HepG2 (cell line): Measurements from ENCODE around the gene PPP2R5E. TPM values are rescaled to one million over a fixed set of nuclear protein-coding genes. Genes with fewer than 3 reads are reported as not detected.

Experiments used
- ATAC-seq: fragments of 200-7000 bp; cut with Tn5 transposase; 3 replicates; pipeline ENCODE4 v1.9.1; 2020; ENCODE audit warnings: mild to moderate bottlenecking, moderate library complexity
- BruUV-seq: library from RNA; stranded (reverse); fragments of 400-500 nt; replicated peaks from 2 replicates; lab custom pipeline; 2021; lab: Mats Ljungman, UMichigan
- CTCF ChIA-PET: fragments of 300-600 bp; formaldehyde crosslinking; extraction: SDS; loops from one replicate; lab custom pipeline; 2021; ENCODE audit warnings: low total read pairs, inconsistent platforms, low intra/inter-chr PET ratio; lab: Yijun Ruan, JAX
- POLR2A ChIA-PET: fragments of 350-600 bp; sonication (Branson Sonifier 250); formaldehyde crosslinking; loops from one replicate; lab custom pipeline; 2020; ENCODE audit warnings: antibody characterized with exemption, inconsistent platforms; lab: Yijun Ruan, JAX
- DNase-seq: peaks from one replicate; pipeline ENCODE4 v3.0.0-alpha.2; 2015; ENCODE audit warnings: low spot score
- FAIRE-seq: peaks from 3 replicates; lab custom pipeline; 2011; peaks lifted over from hg19 to GRCh38; lab: Jason Lieb, UNC
- H2AFZ ChIP-seq: one replicate; pipeline ENCODE4 v1.6.1; 2011; ENCODE audit warnings: low read length, inconsistent platforms
- H3K27ac ChIP-seq: fragments of 300-600 bp; 3 replicates; pipeline ENCODE4 v1.8.0; 2011; ENCODE audit warnings: mixed run types, mild to moderate bottlenecking, mixed read lengths, low read length, inconsistent platforms; ENCODE audit not compliant: insufficient read depth; ENCODE audit errors: extremely low read length
- H3K27me3 ChIP-seq, 2 experiments: fragments of 200-600 bp in 1 of 2; 2 replicates in 1 of 2; 3 replicates in 1 of 2; pipeline versions ENCODE4 v1.6.0 to v1.8.0; 2011; ENCODE audit warnings: low read length in 2 of 2, mild to moderate bottlenecking in 2 of 2, moderate library complexity in 2 of 2, inconsistent platforms in 1 of 2; ENCODE audit not compliant: insufficient read depth in 2 of 2, control insufficient read depth in 1 of 2
- H3K36me3 ChIP-seq, 2 experiments: fragments of 200-600 bp in 1 of 2; replicated peaks in 1 of 2; 2 replicates in 1 of 2; 3 replicates in 1 of 2; pipeline versions ENCODE4 v1.5.1 to v1.8.0; 2011; ENCODE audit warnings: low read length in 2 of 2, inconsistent platforms in 1 of 2; ENCODE audit not compliant: insufficient read depth in 2 of 2, control insufficient read depth in 1 of 2
- H3K4me1 ChIP-seq: 2 replicates; pipeline ENCODE4 v1.5.1; 2012; ENCODE audit warnings: low read length, inconsistent platforms; ENCODE audit not compliant: insufficient read depth
- H3K4me2 ChIP-seq: 2 replicates; pipeline ENCODE4 v1.6.0; 2011; ENCODE audit warnings: low read depth, low read length, inconsistent platforms
- H3K4me3 ChIP-seq, 3 experiments: fragments of 200-600 bp in 1 of 3; sonication (generic), shearing (Covaris generic) in 1 of 3; replicated peaks in 1 of 3; 2 replicates each; pipeline ENCODE4 v1.5.1; 2011 to 2016; ENCODE audit warnings: low read length in 3 of 3, inconsistent platforms in 2 of 3, low read depth in 2 of 3, mild to moderate bottlenecking in 2 of 3, control low read depth in 1 of 3, mixed read lengths in 1 of 3; ENCODE audit not compliant: insufficient read depth in 1 of 3
- H3K79me2 ChIP-seq: one replicate; pipeline ENCODE4 v1.6.1; 2011; ENCODE audit warnings: low read length, inconsistent platforms; ENCODE audit not compliant: insufficient read depth
- H3K9ac ChIP-seq: 2 replicates; pipeline ENCODE4 v1.6.0; 2011; ENCODE audit warnings: mild to moderate bottlenecking, low read depth, low read length, inconsistent platforms; ENCODE audit not compliant: insufficient read depth
- H3K9me3 ChIP-seq: 2 replicates; pipeline ENCODE4 v1.5.1; 2012; ENCODE audit warnings: mild to moderate bottlenecking, low read length
- H4K20me1 ChIP-seq: 2 replicates; pipeline ENCODE4 v1.6.0; 2011; ENCODE audit warnings: inconsistent platforms, mild to moderate bottlenecking, low read length, moderate library complexity; ENCODE audit not compliant: insufficient read depth
- AGO2 ChIP-seq: fragments of 200-400 bp; formaldehyde crosslinking; optimal IDR thresholded peaks from 2 replicates; pipeline ENCODE3; 2017; ENCODE audit warnings: mild to moderate bottlenecking, low read depth, low read length, moderate library complexity
- HNF4A ChIP-seq: sonication (generic); formaldehyde crosslinking; IDR thresholded peaks from 2 replicates; pipeline ENCODE4 v1.4.0; 2020; ENCODE audit warnings: missing genetic modification reagents
- ISL2 ChIP-seq: sonication (generic); formaldehyde crosslinking; IDR thresholded peaks from 2 replicates; pipeline ENCODE4 v1.5.0; 2020; ENCODE audit warnings: missing genetic modification reagents
- NFE2L2 ChIP-seq: fragments of 150-350 bp; IDR thresholded peaks from 2 replicates; pipeline ENCODE4 v1.6.1; 2014; ENCODE audit warnings: low read length
- TAF15 ChIP-seq: fragments of 200-400 bp; formaldehyde crosslinking; IDR thresholded peaks from one replicate; pipeline ENCODE4 v1.6.1; 2018; ENCODE audit warnings: mild to moderate bottlenecking, low read depth, low read length; ENCODE audit not compliant: poor library complexity, severe bottlenecking
- ZNF546 ChIP-seq: sonication (generic); formaldehyde crosslinking; conservative IDR thresholded peaks from 2 replicates; pipeline ENCODE4 v1.8.1; 2023; ENCODE audit warnings: mild to moderate bottlenecking, missing genetic modification reagents
- whole genome bisulfite sequencing: methylation state at CpG from one replicate; pipeline ENCODE4 v1.1.6; 2017; ENCODE audit warnings: low lambda C conversion rate; 5-methylcytosine and 5-hydroxymethylcytosine counted together
- in situ Hi-C: cut with HindIII; loops from 2 replicates; pipeline ENCODE4 v1.10.0; 2017; ENCODE audit warnings: low pct_unique_long_range_greater_than_20kb; ENCODE audit not compliant: extremely low pct_ligation_motif_present
- intact Hi-C: fragments of 100-400 bp; cut with micrococcal nuclease; formaldehyde crosslinking; loops from one replicate; pipeline ENCODE4 v1.10.0; 2022; ENCODE audit not compliant: unreplicated experiment
- polyA plus RNA-seq, 8 experiments: library from polyadenylated mRNA; depleted of rRNA in 3 of 8; stranded (reverse) in 7 of 8; unstranded in 1 of 8; fragments of >200 nt; fragmentation: Illumina TruSeq in 4 of 8; extraction: Trizol in 4 of 8; gene quantifications; 2 replicates each; pipeline versions ENCODE4 v1.2.1 to v1.2.3, GENCODE V29; 2011 to 2016; ENCODE audit warnings: low read depth in 4 of 8, missing spikeins in 1 of 8, mixed read lengths in 1 of 8; ENCODE audit not compliant: insufficient read depth in 1 of 8
- total RNA-seq, 5 experiments: library from RNA; depleted of rRNA; stranded (reverse); fragments of >200 nt; fragmentation: Illumina TruSeq; extraction: Trizol; gene quantifications; 2 replicates each; pipeline ENCODE4 v1.2.3, GENCODE V29; 2016; ENCODE audit warnings: low read depth in 1 of 5
- TF ChIP-seq, protein P1 (sequence below): sonication (generic); formaldehyde crosslinking; IDR thresholded peaks from 2 replicates; pipeline ENCODE4 v1.5.0; 2020; ENCODE audit warnings: mild to moderate bottlenecking, missing genetic modification reagents, moderate library complexity
- TF ChIP-seq, protein P2 (sequence below): sonication (generic); formaldehyde crosslinking; IDR thresholded peaks from 2 replicates; pipeline ENCODE4 v1.5.0; 2020; ENCODE audit warnings: missing genetic modification reagents
- TF ChIP-seq, protein P3 (sequence below): sonication (generic); formaldehyde crosslinking; IDR thresholded peaks from 2 replicates; pipeline ENCODE4 v1.8.0; 2022; ENCODE audit warnings: mild to moderate bottlenecking, missing genetic modification reagents
- TF ChIP-seq, protein P4 (sequence below): sonication (generic); formaldehyde crosslinking; IDR thresholded peaks from 2 replicates; pipeline ENCODE4 v1.8.0; 2022; ENCODE audit warnings: mild to moderate bottlenecking, missing genetic modification reagents; ENCODE audit not compliant: insufficient replicate concordance

Gene PPP2R5E
- total and polyA plus RNA-seq, 2 of the 13 experiments (the other 11 are each of a cell fraction or from before 2014, with no cell fraction given): 8.9 to 11.0 TPM

DNA sequence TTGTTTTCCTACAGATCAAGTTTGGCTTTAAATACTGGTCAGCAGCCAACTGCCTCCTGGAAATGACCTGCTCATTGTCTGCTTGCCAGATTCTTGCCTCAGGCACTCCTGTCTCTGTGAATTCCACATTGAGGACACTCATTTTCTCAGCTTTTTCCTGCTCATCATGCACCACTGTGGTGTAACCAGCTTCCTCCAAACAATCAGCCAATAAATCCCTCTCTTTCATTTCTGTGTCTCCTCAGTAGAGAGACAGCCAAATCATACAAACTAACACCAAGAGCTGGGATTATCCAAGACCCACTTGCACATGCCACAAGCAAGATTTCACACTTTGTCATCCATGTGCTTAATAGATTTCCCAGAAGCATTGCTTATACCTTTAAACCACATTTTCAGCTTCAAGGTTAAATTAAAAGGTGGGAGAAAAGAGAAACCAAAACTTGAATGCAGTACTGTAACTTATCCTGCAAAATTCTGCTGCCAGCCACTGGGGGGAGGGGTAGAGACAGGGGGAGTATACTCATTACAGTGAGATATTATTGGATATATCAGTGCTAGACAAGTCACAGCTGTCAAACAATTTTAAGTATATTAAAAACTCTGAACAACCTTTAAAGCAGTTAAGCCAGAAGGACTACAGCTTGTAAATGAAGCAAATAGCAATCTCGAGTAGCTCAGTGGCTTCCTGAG lies 105.0 kb downstream of the PPP2R5E start:
- peak; percentile 65 for ATAC-seq
- BruUV-seq: no TSS peak
- POLR2A ChIA-PET: no interaction called here
- Histone ChIP-seq H4K20me1 (no peaks in the 10 kb centered on the region), H3K9ac (no peak overlapping the region), H3K27ac (no peak overlapping the region), H3K36me3 (0 out of 5 replicates have a peak, but pooled peaks cover 0 to 3% of the 10 kb centered on the region in 2 experiments), H3K79me2 (peaks cover 21% of the 10 kb centered on the region), H2AFZ (no peak overlapping the region), H3K4me1 (peaks cover 22% of the 10 kb centered on the region), H3K4me3 (no peak overlapping the region), H3K4me2 (no peak overlapping the region), H3K9me3 (no peaks in the 10 kb centered on the region), H3K27me3 (no peaks in the 10 kb centered on the region)
- 90% methylated on average over 1 of the region's 1 CpG for WGBS
- intact Hi-C loops (no loop called here), in situ Hi-C loops (no loop called here)
- no peak for FAIRE-seq
- TF ChIP-seq ZNF546 (CRISPR knock-in tag): no peak
- TF ChIP-seq, protein P1, sequence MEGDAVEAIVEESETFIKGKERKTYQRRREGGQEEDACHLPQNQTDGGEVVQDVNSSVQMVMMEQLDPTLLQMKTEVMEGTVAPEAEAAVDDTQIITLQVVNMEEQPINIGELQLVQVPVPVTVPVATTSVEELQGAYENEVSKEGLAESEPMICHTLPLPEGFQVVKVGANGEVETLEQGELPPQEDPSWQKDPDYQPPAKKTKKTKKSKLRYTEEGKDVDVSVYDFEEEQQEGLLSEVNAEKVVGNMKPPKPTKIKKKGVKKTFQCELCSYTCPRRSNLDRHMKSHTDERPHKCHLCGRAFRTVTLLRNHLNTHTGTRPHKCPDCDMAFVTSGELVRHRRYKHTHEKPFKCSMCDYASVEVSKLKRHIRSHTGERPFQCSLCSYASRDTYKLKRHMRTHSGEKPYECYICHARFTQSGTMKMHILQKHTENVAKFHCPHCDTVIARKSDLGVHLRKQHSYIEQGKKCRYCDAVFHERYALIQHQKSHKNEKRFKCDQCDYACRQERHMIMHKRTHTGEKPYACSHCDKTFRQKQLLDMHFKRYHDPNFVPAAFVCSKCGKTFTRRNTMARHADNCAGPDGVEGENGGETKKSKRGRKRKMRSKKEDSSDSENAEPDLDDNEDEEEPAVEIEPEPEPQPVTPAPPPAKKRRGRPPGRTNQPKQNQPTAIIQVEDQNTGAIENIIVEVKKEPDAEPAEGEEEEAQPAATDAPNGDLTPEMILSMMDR: peak; percentile 17; the same call in 1 of the 2 replicates
- no peak for TF ChIP-seq HNF4A (CRISPR knock-in tag)
- peak; percentile 9 for DNase-seq
- CTCF ChIA-PET: no interaction called here

DNA sequence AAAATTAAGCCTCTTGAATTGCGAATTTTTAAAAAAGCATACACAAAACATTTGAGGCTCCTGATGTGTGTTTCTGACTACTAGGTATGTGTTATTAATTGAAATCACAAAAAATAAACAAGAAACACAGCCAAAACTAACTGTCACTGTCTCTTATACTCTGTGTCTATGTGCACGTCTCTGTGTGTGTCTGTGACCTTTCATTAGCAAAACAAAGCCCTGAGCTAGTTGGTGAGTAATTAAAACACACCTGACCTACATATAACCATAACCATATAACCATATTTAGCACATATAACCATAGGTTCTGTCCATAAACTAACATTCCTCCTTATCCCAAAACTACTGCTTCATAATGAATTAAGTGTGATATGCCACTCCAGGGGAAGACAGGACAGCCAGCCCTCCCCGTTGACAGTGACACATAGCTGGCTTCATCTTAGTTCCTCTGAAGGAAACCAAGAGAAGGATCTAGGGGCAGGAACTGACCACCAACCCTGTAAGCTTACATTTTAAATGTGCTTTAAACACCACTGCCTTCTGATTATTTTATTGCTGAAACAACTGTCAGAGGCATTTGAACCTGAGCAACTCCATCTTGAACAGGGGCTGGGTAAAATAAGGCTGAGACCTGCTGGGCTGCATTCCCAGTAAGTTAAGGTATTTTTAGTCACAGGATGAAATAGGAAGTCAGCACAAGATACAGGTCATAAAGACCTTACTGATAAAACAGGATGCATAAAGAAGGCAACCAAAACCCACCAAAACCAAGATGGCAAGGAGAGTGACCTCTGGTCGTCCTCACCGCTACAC lies 106.7 kb downstream of the PPP2R5E start:
- Histone ChIP-seq H3K9me3 (no peaks in the 10 kb centered on the region), H3K4me1 (peaks cover 22% of the 10 kb centered on the region), H3K36me3 (0 out of 5 replicates have a peak, but pooled peaks cover 0 to 2% of the 10 kb centered on the region in 2 experiments), H3K9ac (no peak overlapping the region), H3K79me2 (peaks cover 17% of the 10 kb centered on the region), H3K27me3 (no peaks in the 10 kb centered on the region), H3K27ac (no peak overlapping the region), H2AFZ (no peak overlapping the region), H3K4me3 (no peak overlapping the region), H4K20me1 (no peaks in the 10 kb centered on the region), H3K4me2 (no peak overlapping the region)
- POLR2A ChIA-PET: no interaction called here
- no TSS peak for BruUV-seq
- in situ Hi-C loops (no loop called here), intact Hi-C loops (no loop called here)
- 95% methylated on average over 5 of the region's 5 CpGs for WGBS
- DNase-seq (no peak), ATAC-seq (no peak), FAIRE-seq (no peak)
- CTCF ChIA-PET: no interaction called here
- TF ChIP-seq, protein P2, sequence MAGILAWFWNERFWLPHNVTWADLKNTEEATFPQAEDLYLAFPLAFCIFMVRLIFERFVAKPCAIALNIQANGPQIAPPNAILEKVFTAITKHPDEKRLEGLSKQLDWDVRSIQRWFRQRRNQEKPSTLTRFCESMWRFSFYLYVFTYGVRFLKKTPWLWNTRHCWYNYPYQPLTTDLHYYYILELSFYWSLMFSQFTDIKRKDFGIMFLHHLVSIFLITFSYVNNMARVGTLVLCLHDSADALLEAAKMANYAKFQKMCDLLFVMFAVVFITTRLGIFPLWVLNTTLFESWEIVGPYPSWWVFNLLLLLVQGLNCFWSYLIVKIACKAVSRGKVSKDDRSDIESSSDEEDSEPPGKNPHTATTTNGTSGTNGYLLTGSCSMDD (CRISPR knock-in tag): no peak
- no peak for TF ChIP-seq NFE2L2
- TF ChIP-seq ISL2 (CRISPR knock-in tag): no peak
- TF ChIP-seq, protein P3, sequence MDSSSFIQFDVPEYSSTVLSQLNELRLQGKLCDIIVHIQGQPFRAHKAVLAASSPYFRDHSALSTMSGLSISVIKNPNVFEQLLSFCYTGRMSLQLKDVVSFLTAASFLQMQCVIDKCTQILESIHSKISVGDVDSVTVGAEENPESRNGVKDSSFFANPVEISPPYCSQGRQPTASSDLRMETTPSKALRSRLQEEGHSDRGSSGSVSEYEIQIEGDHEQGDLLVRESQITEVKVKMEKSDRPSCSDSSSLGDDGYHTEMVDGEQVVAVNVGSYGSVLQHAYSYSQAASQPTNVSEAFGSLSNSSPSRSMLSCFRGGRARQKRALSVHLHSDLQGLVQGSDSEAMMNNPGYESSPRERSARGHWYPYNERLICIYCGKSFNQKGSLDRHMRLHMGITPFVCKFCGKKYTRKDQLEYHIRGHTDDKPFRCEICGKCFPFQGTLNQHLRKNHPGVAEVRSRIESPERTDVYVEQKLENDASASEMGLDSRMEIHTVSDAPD (CRISPR knock-in tag): no peak
- TF ChIP-seq AGO2: no peak
- TF ChIP-seq, protein P4, sequence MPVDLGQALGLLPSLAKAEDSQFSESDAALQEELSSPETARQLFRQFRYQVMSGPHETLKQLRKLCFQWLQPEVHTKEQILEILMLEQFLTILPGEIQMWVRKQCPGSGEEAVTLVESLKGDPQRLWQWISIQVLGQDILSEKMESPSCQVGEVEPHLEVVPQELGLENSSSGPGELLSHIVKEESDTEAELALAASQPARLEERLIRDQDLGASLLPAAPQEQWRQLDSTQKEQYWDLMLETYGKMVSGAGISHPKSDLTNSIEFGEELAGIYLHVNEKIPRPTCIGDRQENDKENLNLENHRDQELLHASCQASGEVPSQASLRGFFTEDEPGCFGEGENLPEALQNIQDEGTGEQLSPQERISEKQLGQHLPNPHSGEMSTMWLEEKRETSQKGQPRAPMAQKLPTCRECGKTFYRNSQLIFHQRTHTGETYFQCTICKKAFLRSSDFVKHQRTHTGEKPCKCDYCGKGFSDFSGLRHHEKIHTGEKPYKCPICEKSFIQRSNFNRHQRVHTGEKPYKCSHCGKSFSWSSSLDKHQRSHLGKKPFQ (CRISPR knock-in tag): no peak
- TF ChIP-seq TAF15: no peak
